ENCODE results near the gene ORC4.

ORC4 gene

DNA sequence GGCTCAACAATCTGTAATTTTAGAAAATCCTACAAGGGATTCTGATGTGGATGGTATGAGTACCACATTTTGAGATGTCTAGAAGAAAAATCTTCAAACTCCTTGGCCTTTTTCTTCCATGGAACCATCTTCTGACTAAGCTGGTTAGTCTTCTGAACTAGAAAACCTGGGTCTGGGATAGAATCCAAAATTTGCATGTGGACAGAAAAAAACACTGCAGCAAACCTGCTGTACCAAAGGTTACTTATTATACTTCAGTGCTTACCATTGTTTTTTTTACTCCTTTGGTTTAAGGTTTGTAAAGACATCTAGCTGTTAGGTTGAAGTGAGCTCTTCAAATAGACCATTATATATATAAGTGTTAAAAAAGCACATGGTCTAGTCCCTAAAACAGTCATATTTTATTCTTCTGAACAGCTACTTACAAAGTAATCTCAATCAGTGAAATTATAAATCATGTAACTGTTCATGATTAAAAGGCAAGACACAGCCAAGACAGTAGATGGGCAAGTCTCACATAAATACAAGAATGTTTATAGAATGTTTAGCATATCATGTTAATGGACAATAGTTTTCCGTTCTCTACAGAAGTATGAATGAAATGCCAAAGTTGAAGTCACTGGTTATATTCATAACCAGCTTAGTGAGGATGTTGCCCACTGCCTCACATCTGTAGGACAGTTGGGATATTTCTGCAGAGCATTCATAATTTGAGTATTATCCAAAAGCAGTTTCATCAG is 85.5 kb downstream of the ORC4 start:
- Histone ChIP-seq H3K27me3 (no peaks in the 10 kb centered on the region), H3K4me3 (ENCODE audit: low read depth, low read length) (no peak overlapping the region), H3K9me3 (no peaks in the 10 kb centered on the region), H3K36me3 (peaks cover 4% of the 10 kb centered on the region; the same call in 1 of the 2 replicates), H3K4me1 (no peaks in the 10 kb centered on the region)
- TF ChIP-seq, protein P1, sequence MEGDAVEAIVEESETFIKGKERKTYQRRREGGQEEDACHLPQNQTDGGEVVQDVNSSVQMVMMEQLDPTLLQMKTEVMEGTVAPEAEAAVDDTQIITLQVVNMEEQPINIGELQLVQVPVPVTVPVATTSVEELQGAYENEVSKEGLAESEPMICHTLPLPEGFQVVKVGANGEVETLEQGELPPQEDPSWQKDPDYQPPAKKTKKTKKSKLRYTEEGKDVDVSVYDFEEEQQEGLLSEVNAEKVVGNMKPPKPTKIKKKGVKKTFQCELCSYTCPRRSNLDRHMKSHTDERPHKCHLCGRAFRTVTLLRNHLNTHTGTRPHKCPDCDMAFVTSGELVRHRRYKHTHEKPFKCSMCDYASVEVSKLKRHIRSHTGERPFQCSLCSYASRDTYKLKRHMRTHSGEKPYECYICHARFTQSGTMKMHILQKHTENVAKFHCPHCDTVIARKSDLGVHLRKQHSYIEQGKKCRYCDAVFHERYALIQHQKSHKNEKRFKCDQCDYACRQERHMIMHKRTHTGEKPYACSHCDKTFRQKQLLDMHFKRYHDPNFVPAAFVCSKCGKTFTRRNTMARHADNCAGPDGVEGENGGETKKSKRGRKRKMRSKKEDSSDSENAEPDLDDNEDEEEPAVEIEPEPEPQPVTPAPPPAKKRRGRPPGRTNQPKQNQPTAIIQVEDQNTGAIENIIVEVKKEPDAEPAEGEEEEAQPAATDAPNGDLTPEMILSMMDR (IDR thresholded peaks at IDR 0.05; ENCODE audit: low read depth, low read length) = no peak
- DNase-seq = no peak

DNA sequence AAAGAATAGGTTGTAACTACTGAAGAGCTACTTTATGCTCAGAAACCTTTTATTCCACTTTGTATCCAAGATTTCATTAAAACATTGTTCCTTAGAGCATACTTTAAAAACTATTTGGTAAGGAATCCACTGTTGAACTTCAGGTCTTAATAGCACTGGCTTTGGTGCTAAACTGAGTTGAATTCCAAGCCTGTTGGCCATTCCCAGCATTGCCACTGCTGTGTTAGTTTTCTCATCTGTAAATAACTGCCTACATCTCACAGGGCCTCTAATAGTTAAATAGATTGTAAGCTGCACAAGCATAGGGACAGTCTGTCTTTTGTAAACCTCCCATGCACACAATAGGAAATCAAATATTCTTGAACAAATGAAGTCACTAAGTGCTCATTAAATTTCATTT is 86.6 kb downstream of the ORC4 start:
- H3K9me3 ChIP-seq = no peaks in the 10 kb centered on the region
- TF ChIP-seq, protein P1 (IDR thresholded peaks at IDR 0.05; ENCODE audit: low read depth, low read length) = no peak
- no peak overlapping the region for H3K4me3 ChIP-seq (ENCODE audit: low read depth, low read length)
- no peaks in the 10 kb centered on the region for H3K4me1 ChIP-seq
- H3K27me3 ChIP-seq = no peaks in the 10 kb centered on the region
- DNase-seq = no peak
- H3K36me3 ChIP-seq = peaks cover 4% of the 10 kb centered on the region; the same call in 1 of the 2 replicates

DNA sequence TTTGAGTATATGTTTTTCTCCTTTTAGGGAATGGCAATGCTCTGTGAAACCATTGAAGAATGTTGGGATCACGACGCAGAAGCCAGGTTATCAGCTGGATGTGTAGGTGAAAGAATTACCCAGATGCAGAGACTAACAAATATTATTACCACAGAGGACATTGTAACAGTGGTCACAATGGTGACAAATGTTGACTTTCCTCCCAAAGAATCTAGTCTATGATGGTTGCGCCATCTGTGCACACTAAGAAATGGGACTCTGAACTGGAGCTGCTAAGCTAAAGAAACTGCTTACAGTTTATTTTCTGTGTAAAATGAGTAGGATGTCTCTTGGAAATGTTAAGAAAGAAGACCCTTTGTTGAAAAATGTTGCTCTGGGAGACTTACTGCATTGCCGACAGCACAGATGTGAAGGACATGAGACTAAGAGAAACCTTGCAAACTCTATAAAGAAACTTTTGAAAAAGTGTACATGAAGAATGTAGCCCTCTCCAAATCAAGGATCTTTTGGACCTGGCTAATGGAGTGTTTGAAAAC is 93.4 kb downstream of the ORC4 start:
- Histone ChIP-seq H3K4me1 (no peaks in the 10 kb centered on the region), H3K9me3 (no peaks in the 10 kb centered on the region), H3K36me3 (no peaks in the 10 kb centered on the region), H3K27me3 (no peaks in the 10 kb centered on the region), H3K4me3 (ENCODE audit: low read depth, low read length) (no peak overlapping the region)
- TF ChIP-seq, protein P1 (IDR thresholded peaks at IDR 0.05; ENCODE audit: low read depth, low read length) = no peak
- DNase-seq = no peak

DNA sequence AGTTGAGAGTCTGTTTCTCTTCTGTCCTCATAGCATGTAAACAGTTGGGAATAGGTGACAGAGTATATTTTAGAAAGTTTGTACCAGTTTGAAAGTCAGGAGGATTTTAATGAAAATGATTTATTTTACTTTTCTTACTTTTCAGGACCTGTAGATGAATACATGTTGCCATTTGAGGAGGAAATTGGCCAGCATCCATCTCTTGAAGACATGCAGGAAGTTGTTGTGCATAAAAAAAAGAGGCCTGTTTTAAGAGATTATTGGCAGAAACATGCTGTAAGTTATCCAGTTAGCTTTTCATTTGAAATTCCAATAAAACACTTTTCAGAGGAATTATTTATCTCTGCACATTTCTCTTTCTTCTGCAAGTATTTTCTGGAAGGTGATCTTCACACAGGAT is 94.7 kb downstream of the ORC4 start:
- Histone ChIP-seq H3K27me3 (no peaks in the 10 kb centered on the region), H3K4me1 (no peaks in the 10 kb centered on the region), H3K9me3 (no peaks in the 10 kb centered on the region), H3K36me3 (no peaks in the 10 kb centered on the region), H3K4me3 (ENCODE audit: low read depth, low read length) (no peak overlapping the region)
- TF ChIP-seq, protein P1 (IDR thresholded peaks at IDR 0.05; ENCODE audit: low read depth, low read length) = no peak
- DNase-seq = no peak

DNA sequence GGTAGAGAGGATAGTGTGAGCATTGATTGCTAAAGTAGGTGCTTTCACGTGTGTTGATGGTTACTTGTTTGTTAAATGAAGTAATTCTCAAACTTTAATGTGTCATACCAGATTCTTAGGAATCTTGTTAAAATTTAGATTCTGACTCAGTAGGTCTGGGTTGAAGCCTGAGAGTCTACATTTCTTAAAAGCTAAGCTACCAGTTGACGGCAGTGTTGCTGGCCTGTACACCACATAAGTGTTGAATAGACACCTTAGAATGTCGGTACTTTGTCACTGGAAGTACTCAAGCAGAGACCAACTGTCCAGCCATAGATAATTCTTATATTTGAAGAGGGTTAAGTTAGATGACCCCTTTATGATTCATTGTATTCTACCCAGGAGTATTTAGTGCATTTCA is 95.9 kb downstream of the ORC4 start:
- Histone ChIP-seq H3K36me3 (no peaks in the 10 kb centered on the region), H3K9me3 (no peaks in the 10 kb centered on the region), H3K4me3 (ENCODE audit: low read depth, low read length) (no peak overlapping the region), H3K4me1 (no peaks in the 10 kb centered on the region), H3K27me3 (no peaks in the 10 kb centered on the region)
- DNase-seq = no peak
- TF ChIP-seq, protein P1 (IDR thresholded peaks at IDR 0.05; ENCODE audit: low read depth, low read length) = no peak

DNA sequence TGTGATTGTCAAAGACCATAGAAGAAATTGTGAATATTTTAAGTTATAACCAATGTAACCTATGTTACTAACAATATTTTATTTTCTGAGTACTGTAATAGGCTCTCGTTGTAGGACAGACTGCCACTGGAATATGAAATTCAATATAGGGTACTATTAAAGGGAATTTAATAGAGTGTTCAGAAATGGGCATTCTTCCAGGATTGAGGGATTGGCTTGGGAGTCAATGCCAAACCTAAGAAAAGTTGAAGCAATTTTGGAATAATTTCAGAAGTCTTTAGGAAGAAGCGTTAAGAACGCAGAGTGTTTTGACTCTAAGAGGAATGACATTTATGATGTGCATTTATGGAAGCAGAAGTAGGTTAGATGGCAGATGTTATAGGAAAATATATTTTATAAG is 96.7 kb downstream of the ORC4 start:
- Histone ChIP-seq H3K9me3 (no peaks in the 10 kb centered on the region), H3K4me1 (no peaks in the 10 kb centered on the region), H3K36me3 (no peaks in the 10 kb centered on the region), H3K27me3 (no peaks in the 10 kb centered on the region), H3K4me3 (ENCODE audit: low read depth, low read length) (no peak overlapping the region)
- no peak for DNase-seq
- TF ChIP-seq, protein P1 (IDR thresholded peaks at IDR 0.05; ENCODE audit: low read depth, low read length) = no peak

Measured in BE2C (cell line).